HG02642 (cell line): Measurements from ENCODE around the gene GLP2R.

Source experiments
- ATAC-seq: cut with Tn5 transposase; IDR thresholded peaks from one replicate; pipeline ENCODE4 v1.9.1; 2021; ENCODE audit warnings: mild to moderate bottlenecking; ENCODE audit not compliant: unreplicated experiment, poor library complexity

GLP2R gene

GRCh38 chr17:9940841-9941240 is 115.1 kb downstream of the GLP2R start:
- ATAC-seq, result no peak

- ATAC-seq, result no peak
These were observed 115.6 kb downstream of the GLP2R start for GRCh38 chr17:9941305-9941704.
